Heart right ventricle (tissue), 16 donors: ENCODE data around the gene TENM4. TPM values are rescaled to one million over a fixed set of nuclear protein-coding genes. Genes with fewer than 3 reads are reported as not detected.

Experiments used
- ATAC-seq, 8 donors: fragments of 200-7000 bp; cut with Tn5 transposase; one replicate each; pipeline ENCODE4 v1.9.1; 2020; ENCODE audit warnings: mild to moderate bottlenecking in 8 of 8, moderate library complexity in 8 of 8, moderate number of reproducible peaks in 1 of 8
- DNase-seq, 2 donors: peaks; one replicate each; pipeline ENCODE4 v3.0.0-alpha.2; 2020
- H3K27ac ChIP-seq, 10 donors: fragments of 200-600 bp; sonication (generic) in 2 of 10; one replicate each; pipeline versions ENCODE4 v1.5.0 to v1.8.0; 2020 to 2022; ENCODE audit warnings: mild to moderate bottlenecking in 3 of 10
- H3K27me3 ChIP-seq, 7 donors: fragments of 200-600 bp; one replicate each; pipeline ENCODE4 v1.8.0; 2021 to 2022; ENCODE audit warnings: mild to moderate bottlenecking in 2 of 7
- H3K36me3 ChIP-seq, 9 donors: fragments of 200-600 bp; sonication (generic) in 1 of 9; one replicate each; pipeline versions ENCODE4 v1.5.0 to v1.8.0; 2020 to 2022; ENCODE audit warnings: mild to moderate bottlenecking in 2 of 9
- H3K4me1 ChIP-seq, 9 donors: fragments of 200-600 bp; sonication (generic) in 1 of 9; one replicate each; pipeline versions ENCODE4 v1.5.0 to v1.8.0; 2020 to 2022; ENCODE audit warnings: mild to moderate bottlenecking in 4 of 9
- H3K4me3 ChIP-seq, 10 donors: fragments of 200-600 bp; sonication (generic) in 2 of 10; one replicate each; pipeline versions ENCODE4 v1.5.0 to v1.8.0; 2020 to 2022; ENCODE audit warnings: mild to moderate bottlenecking in 7 of 10, moderate library complexity in 2 of 10
- H3K9me3 ChIP-seq, 11 donors: fragments of 200-600 bp in 10 of 11; sonication (generic) in 2 of 11; one replicate each; pipeline versions ENCODE4 v1.5.0 to v1.8.0; 2013 to 2022; ENCODE audit warnings: mild to moderate bottlenecking in 2 of 11, control low read depth in 1 of 11, moderate library complexity in 1 of 11
- WGBS, 2 donors: extraction: QIAGEN DNeasy Blood & Tissue Kit; methylation state at CpG; one replicate each; pipeline ENCODE4 v1.1.7; 2013; ENCODE audit warnings: inconsistent platforms in 1 of 2; 5-methylcytosine and 5-hydroxymethylcytosine counted together
- intact Hi-C, 10 donors: fragments of 100-400 bp; cut with DNase I; formaldehyde crosslinking; loops; one replicate each; pipeline versions ENCODE4 v1.11.1 to v1.14.2; 2022
- polyA plus RNA-seq, 2 donors: library from polyadenylated mRNA; stranded (reverse); fragments of 200-250 nt; gene quantifications; one replicate each; pipeline ENCODE4 v1.2.3, GENCODE V29; 2013
- total RNA-seq, 10 donors: library from RNA; stranded (reverse); fragmentation: NEBNext Ultra II Directional in 3 of 10; extraction: Animal tissue kit (Norgen Biotek cat#: 25700) in 3 of 10; gene quantifications; one replicate each; pipeline versions ENCODE4 v1.2.1 to v1.2.4, GENCODE V29; 2021 to 2023
- TF ChIP-seq, protein P1 (sequence below), 9 donors: fragments of 200-600 bp; sonication (generic) in 2 of 9; IDR thresholded peaks; one replicate each; pipeline versions ENCODE4 v1.5.0 to v1.8.0; 2021 to 2022; ENCODE audit warnings: antibody characterized with exemption in 9 of 9, mild to moderate bottlenecking in 5 of 9, moderate library complexity in 1 of 9
- donor health status: Arrhythmogenic right ventricular cardiomyopathy.
- donor health status: ischemic (EF 13 %, LVEDD 7.1; RV severe dilation, severe dysfunction).
- donor health status: healthy with polysubstance abuse.
- donor health status: DM: no; HTN: yes; CAD: no.
- donor health status: DM: no; HTN: no; CAD: no.
- donor health status: ischemic (EF 25% LVEDD 6.9; RV normal size, moderate dysfunction).
- donor health status: ischemic (EF 25% LVEDD 5.7; RV mildly dilated, moderate dysfunction).
- donor health status: healthy.
- donor health status: DM: yes; HTN: yes; CAD: no.
- donor health status: Ischemic cardiomyopathy.
- donor health status: ischemic (EF 35%, LVEDD 5.7; RV mildly dilated, moderate dysfunction).
- donor health status: nonischemic (EF 11% LVEDD 7.7; RV severe dilation, severe dysfunction).
- donor health status: DM: yes; HTN: yes; CAD: no.
- donor health status: PGD.
- donor health status: ischemic (EF 29% LVEDD 5.4; RV normal size, mild dysfunction).
- donor health status: nonischemic (EF 23%, LVEDD 6.1; RV moderate dilation, normal function).

Gene TENM4
- total and polyA plus RNA-seq, 12 donors: 0.10 to 3.6 (median 0.91) TPM

DNA sequence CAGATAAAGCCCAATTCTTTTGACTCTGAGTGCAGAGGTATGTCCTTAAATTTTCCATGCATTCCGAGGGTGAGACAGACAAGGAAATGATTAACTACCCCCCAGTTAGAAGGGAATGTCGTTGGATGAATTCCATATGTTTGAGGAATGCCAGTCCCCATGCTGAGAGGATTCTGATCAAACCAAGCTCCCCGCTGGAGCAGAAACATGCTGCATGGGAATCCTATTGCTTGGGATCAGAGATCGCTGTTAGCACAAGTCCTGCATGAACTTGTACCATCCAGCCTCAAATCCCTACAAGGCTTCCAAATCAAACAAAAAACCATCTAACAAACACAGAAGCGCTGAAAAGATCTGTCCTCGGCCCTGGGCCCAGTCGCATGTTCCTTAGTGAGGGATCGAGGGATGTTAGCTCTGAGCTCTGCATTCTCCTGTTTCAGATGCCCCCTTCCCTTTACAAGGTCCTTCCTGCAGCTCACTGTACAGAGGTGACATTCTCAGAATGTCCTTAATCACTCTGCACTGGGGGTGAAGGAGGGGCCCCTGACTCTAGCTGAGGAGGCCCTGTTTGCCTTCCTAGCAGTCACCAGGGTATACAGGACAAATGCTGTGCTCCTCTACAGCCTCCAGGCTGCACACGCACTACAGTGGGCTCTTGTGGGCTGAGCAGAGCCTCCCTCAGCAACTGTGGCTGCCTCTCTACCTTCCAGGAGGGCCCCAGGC is 353.4 kb downstream of the TENM4 start:
- Histone ChIP-seq H3K27ac (no peak overlapping the region), H3K36me3 (no peaks in the 10 kb centered on the region), H3K27me3 (no peaks in the 10 kb centered on the region), H3K4me3 (no peak overlapping the region), H3K4me1 (no peaks in the 10 kb centered on the region), H3K9me3 (no peaks in the 10 kb centered on the region)
- ATAC-seq: no peak
- TF ChIP-seq, protein P1, sequence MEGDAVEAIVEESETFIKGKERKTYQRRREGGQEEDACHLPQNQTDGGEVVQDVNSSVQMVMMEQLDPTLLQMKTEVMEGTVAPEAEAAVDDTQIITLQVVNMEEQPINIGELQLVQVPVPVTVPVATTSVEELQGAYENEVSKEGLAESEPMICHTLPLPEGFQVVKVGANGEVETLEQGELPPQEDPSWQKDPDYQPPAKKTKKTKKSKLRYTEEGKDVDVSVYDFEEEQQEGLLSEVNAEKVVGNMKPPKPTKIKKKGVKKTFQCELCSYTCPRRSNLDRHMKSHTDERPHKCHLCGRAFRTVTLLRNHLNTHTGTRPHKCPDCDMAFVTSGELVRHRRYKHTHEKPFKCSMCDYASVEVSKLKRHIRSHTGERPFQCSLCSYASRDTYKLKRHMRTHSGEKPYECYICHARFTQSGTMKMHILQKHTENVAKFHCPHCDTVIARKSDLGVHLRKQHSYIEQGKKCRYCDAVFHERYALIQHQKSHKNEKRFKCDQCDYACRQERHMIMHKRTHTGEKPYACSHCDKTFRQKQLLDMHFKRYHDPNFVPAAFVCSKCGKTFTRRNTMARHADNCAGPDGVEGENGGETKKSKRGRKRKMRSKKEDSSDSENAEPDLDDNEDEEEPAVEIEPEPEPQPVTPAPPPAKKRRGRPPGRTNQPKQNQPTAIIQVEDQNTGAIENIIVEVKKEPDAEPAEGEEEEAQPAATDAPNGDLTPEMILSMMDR (IDR thresholded peaks at IDR 0.05): no peak
- no peak for DNase-seq
- intact Hi-C loops: no loop called here
- WGBS, 2 donors: 57 to 65% methylated on average over 9 of the region's 9 CpGs

DNA sequence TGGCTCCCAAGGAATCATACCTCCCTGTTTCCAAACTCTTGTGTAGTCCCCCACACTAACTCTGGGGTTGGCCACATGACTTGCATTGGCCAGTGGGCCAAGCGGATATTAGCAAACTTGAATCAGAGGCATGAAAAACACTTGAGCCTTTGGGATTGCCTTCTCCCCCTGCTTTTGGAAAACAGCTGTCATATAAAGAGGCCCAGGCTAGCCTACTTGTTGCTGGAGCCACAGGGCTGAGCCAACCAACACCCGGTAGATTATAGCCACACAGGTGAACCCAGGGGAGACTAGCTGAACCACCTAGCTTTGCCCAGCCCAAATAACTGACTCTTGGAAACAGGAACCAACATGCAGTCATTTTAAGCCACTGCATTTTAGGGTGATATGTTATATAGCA is 354.8 kb downstream of the TENM4 start:
- TF ChIP-seq, protein P1 (IDR thresholded peaks at IDR 0.05): no peak
- no peaks in the 10 kb centered on the region for H3K4me1 ChIP-seq
- ATAC-seq (no peak), DNase-seq (no peak)
- 91 to 96% methylated on average over 2 of the region's 2 CpGs for WGBS, 2 donors
- no peaks in the 10 kb centered on the region for H3K27me3 ChIP-seq
- H3K9me3 ChIP-seq: no peaks in the 10 kb centered on the region
- H3K27ac ChIP-seq: no peak overlapping the region
- no peak overlapping the region for H3K4me3 ChIP-seq
- intact Hi-C loops: no loop called here
- no peaks in the 10 kb centered on the region for H3K36me3 ChIP-seq

DNA sequence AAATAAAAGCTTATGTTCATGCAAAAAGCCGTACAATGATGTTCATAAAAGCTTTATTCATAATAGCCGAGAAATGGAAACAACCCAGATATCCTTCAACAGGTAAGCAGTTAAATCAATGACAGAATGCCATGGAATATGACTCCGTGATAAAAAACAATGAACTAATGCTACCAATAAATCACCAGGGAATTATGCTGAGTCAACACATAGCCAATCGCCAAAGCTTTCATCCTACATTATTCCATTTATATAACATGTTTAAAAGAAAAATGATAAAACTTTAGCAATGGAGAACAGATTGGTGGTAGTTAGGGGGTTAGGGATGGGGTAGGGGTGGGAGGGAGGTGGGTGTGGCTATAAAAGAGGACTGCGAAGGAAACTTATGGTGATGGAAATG is 356.4 kb downstream of the TENM4 start:
- H3K9me3 ChIP-seq: no peaks in the 10 kb centered on the region
- DNase-seq: no peak

DNA sequence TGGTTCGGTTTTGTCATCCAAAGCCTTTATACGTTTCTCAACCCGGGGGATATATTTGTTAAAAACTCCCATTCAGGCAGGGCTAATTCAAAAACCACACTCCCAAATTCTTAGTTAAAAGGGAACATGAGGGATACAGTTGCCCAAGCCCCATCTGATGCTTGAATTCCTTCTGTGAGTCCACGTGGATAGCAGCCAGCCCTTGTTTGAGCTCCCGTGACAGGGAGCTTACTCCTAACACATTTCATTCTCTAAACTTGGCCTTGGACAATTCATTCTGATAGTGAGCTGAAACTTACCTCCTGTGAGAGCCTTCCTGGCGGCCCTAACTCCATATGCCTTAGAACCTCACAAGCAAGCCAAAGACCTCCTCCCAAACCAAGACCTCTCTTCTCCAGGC is 357.5 kb downstream of the TENM4 start:
- H3K27ac ChIP-seq: no peak overlapping the region
- DNase-seq: no peak
- H3K4me1 ChIP-seq: no peaks in the 10 kb centered on the region
- 69 to 78% methylated on average over 6 of the region's 6 CpGs for WGBS, 2 donors
- H3K9me3 ChIP-seq: no peaks in the 10 kb centered on the region
- TF ChIP-seq, protein P1 (IDR thresholded peaks at IDR 0.05): no peak
- H3K36me3 ChIP-seq: no peaks in the 10 kb centered on the region
- ATAC-seq: no peak
- intact Hi-C loops: no loop called here
- H3K27me3 ChIP-seq: no peaks in the 10 kb centered on the region
- no peak overlapping the region for H3K4me3 ChIP-seq

More for the DNA sequence above, 356.4 kb downstream of the TENM4 start:
- TF ChIP-seq, protein P1 (IDR thresholded peaks at IDR 0.05): no peak
- Histone ChIP-seq H3K36me3 (no peaks in the 10 kb centered on the region), H3K4me3 (no peak overlapping the region), H3K4me1 (no peaks in the 10 kb centered on the region), H3K27ac (no peak overlapping the region), H3K27me3 (no peaks in the 10 kb centered on the region)
- no peak for ATAC-seq
- 95 to 96% methylated on average over 5 of the region's 5 CpGs for WGBS, 2 donors
- intact Hi-C loops: no loop called here
